CD4-positive, alpha-beta T cell treated with Interleukin-12 subunit alpha and Interleukin-12 subunit beta, for 1 hour (primary cell): ENCODE data around the gene WWP2.
"Not testable (repeated sequence)": the region's sequence is repeated elsewhere in the genome, so short reads cannot be mapped to it uniquely, and the experiment has no call there.

Experiments
- DNase-seq: peaks from one replicate; pipeline ENCODE4 v3.0.0-alpha.2; 2020

Gene WWP2

GRCh38 chr16:69747115-69747514, 15.0 kb upstream of the WWP2 start:
- DNase-seq = no peak

GRCh38 chr16:69748694-69749345, 13.3 kb upstream of the WWP2 start:
- no peak for DNase-seq

- DNase-seq = no peak
Measured at GRCh38 chr16:69754143-69754468, 8.0 kb upstream of the WWP2 start.

DNA sequence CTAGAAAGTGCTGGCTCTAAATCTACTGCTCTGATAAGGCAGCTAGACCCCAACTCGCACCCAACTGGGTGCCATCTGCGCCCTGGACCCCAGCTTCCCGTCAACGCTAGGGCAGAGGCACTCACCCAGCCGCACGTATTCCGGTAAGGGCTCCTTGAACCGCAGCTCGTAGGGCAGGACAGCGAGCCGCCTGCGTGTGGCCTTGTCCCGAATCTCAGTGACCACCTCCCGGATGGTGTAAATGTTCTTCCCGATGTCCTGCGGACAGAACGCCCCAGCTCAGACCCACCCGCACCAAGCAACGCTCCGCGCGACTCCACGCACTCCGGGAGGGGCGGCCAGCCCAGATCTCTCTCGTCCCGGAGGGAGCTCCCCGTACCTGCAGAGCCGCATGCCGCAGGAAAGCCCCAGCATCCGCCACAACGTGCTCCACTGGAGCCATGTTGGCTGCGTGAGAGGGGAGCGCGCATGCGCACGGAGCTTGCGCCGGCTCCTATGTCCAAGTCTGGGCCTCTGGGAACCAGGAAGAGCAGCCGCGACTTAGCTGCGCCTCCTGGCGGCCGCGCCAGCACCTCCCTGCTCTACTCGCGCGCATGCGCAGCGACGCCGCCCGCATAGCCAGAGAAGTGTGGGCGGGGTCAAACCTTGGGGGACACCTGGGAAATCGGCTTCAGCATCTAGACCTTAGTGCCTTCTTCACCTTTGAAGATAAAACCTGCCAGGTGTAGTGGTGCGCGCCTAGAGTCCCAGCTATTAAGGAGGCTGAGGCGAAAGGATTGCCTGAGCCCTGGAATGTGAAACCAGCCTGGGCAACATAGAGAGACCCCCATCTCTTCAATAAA, 7.4 kb upstream of the WWP2 start, which contains the start of gene NOB1:
TSS of gene NOB1 (minus strand) at position 458 of the 842 bp plus-strand sequence. CDS start at position 442, 16 bp downstream.
- DNase-seq = peak; percentile 98

DNA sequence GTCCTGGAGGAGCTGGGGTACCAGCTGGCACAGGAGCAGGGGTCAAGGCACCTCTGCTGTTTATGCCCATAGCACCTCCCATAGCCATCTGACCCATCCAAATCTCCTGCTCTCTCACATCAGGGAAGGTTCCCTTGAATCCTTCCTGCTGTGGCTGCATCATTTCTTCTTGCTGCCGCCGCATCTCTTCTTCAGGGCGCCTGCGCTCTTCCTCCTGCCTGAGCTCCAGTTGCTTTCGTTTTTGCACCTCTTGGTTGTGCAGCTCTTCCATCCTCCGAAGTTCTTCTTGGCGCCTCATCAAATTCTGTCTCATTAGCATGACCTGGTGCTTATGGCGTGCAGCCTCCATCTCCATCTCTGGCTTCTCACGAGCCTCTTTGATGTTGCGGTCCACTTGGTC, 5.4 kb upstream of the WWP2 start:
- no peak for DNase-seq

- not testable (repeated sequence) for DNase-seq
Measured at GRCh38 chr16:69757375-69757774, 4.8 kb upstream of the WWP2 start.

GRCh38 chr16:69762814-69763598, 874 bp downstream of the WWP2 start:
- peak; percentile 29 for DNase-seq

DNA sequence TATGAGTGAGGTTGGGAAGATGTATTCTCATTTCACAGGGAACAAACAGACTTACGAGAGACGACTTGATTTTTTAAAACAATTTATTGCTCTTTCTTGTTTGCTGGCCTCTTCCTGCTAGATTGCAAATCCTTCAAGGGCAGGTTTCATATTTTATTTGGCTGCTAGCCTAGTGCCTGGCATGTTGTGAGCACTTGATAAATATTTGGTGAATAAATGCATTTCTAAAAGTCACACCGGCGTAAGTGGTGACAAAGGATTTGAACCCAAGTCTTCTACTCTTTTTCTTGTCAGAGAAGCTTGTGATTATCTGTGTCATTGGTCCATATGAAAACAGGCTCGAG, 1.4 kb downstream of the WWP2 start:
- DNase-seq = no peak

GRCh38 chr16:69767459-69768229, 5.5 kb downstream of the WWP2 start:
- DNase-seq = no peak

- no peak for DNase-seq
Measured at GRCh38 chr16:69768666-69769065, 6.5 kb downstream of the WWP2 start.

DNA sequence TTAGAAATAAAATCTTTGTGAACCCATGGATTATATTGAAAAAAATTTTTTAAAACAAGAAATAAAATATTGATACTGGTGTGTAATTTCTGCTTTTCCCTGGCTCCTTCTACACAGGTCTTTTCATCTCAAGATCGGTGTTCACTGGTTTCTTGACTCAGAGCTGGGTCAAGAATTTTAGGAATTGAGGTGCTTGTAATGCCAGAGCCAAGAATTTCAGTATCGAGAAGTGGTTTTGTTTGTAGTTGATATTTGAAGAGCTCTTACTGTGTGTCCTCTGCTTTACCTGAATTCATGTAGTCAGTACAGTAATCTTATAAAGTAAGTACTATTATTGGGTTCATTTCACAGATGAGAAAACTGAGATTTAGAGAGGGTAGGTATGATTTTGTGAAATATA, 7.3 kb downstream of the WWP2 start:
- DNase-seq = no peak

DNA sequence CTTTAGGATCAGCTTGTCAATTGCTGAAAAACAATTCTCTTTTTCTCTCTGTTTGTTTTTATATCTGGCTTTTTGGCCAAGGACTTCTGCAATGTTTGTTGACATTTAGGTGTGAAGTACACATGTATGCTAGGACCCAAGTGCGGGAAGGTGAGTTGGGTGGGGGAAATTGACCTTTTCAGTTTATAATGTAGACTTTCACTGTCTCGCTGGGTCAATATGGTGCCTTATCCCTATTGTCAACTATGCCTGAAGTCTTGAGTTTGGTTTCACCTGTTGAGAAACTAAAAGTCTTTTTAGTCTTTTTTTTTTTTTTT, 9.5 kb downstream of the WWP2 start:
- DNase-seq = no peak

DNA sequence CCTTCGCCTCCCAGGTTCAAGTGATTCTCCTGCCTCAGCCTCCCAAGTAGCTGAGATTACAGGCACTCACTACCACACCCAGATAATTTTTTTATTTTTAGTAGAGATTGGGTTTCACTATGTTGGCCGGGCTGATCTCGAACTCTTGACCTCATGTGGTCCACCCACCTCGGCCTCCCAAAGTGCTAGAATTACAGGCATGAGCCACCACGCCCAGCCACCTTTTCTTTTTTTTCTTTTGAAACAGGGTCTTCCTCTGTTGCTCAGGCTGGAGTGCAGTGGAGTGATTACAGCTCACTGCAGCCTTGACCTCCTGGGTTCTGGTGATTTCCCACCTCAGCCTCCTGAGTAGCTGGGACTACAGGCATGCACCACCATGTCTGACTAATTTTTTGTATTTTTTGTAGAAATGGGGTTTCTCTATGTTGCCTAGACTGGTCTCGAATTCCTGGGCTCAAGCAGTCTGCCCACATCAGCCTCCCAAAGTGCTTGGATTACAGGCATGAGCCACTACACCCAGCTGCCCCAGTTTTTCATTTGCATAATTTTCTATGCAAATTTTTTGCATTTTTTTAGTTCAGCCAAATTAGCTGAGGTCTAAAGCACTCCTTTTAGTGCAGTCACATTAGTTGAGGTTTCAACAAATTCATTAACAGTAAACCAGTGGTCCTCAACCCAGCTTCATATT, 11.3 kb downstream of the WWP2 start:
- no peak for DNase-seq

DNA sequence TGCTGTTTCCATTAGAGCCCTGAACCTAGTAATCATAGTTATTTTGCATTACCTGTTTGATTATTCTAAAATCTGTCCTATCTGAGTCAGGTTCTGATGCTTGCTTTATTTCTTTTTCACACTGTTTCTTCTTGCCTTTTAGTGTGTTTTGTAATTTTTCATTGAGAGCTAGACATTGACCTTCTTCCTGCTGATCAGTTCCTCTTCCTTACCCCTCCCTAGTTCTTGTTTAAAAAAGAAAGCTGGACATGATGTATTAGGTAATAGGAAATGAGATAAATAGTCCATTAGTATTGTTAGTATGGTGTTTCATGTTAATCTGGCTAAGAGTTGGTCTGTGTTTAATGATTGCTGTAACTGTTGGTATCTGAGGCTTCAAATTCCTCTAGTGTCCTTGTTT, 13.4 kb downstream of the WWP2 start:
- no peak for DNase-seq

GRCh38 chr16:69779724-69780123, 17.6 kb downstream of the WWP2 start:
- DNase-seq = no peak

DNA sequence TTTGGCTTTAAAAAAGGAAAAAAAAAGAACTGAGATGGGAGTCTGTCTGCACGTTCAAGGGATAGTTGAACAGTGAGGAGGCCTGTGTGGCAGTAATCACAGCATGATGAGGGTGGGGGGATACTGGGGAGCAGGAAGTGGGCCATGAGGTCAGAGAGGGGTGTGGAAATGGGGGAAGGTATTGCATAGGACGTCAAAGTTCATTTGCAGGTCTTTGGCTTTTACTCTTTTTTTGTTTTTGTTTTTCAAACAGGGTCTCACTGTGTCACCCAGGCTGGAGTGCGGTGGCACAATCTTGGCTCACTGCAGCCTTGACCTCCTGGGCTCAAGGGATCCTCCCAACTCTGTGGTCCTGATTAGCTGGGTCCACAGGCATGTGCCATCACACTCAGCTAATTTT, 19.0 kb downstream of the WWP2 start:
- DNase-seq = no peak

GRCh38 chr16:69784586-69784985, 22.5 kb downstream of the WWP2 start:
- DNase-seq = no peak

- no peak for DNase-seq
Measured at GRCh38 chr16:69787883-69788282, 25.8 kb downstream of the WWP2 start.

DNA sequence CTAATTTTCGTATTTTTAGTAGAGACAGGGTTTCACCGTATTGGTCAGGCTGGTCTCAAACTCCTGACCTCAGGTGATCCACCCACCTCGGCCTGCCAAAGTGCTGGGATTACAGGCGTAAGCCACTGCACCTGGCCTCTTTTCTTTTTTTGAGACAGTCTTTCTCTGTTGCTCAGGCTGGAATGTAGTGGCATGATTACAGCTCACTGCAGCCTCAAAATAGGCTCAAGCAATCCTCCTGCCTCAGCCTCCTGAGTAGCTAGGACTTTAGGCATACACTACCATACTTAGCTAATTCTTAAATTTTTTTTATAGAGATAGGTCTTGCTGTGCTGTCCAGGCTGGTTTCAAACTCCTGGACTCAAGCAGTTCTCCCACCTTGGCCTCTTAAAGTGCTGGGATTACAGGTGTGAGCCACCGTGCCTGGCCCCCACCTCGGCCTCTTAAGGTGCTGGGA, 29.3 kb downstream of the WWP2 start:
- not testable (repeated sequence) for DNase-seq

GRCh38 chr16:69793526-69793925, 31.4 kb downstream of the WWP2 start:
- DNase-seq = no peak

GRCh38 chr16:69794486-69794885, 32.4 kb downstream of the WWP2 start:
- DNase-seq = no peak
